ENCODE data around the gene SPECC1. TPM values are rescaled to one million over a fixed set of nuclear protein-coding genes. Genes with fewer than 3 reads are reported as not detected.
A peak's percentile ranks its signal among the peaks of the same experiment; 100 is the strongest.

The SPECC1 gene
- total RNA-seq, 1 experiment from 2014 or later, result 46.4 TPM

DNA sequence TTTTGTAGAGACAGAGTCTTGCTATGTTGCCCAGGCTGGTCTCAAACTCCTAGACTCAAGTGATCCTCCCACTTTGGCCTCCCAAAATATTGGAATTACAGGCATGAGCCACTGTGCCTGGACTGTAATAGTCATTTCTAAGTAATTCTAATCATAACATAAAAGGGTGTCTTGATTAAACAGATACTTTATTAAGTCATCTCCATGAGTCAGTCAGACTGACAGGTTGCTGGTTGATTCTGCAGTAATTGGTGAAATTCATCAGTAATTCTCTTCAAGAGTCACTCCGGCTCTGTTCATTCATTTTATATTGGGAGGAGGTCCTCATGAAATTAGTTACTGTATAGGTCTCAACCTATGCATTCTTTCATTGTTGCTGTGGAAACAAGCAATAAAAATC is 85.6 kb downstream of the SPECC1 start:
- Histone ChIP-seq H3K36me3 (ENCODE audit: low read depth, low read length) (no peaks in the 10 kb centered on the region), H4K20me1 (ENCODE audit: low read length) (no peaks in the 10 kb centered on the region), H3K9me2 (replicated peaks; ENCODE audit: low read length) (no peaks in the 10 kb centered on the region), H3K27me3 (ENCODE audit: low read length) (no peaks in the 10 kb centered on the region), H2AFZ (ENCODE audit: low read length) (no peak overlapping the region), H3F3A (ENCODE audit: low read length, unreplicated experiment) (no peaks in the 10 kb centered on the region), H3K79me2 (ENCODE audit: low read length) (no peaks in the 10 kb centered on the region), H3K9ac (ENCODE audit: low read length) (no peak overlapping the region), H3K27ac (ENCODE audit: low read length) (no peak overlapping the region), H3K4me3 (ENCODE audit: low read length) (no peak overlapping the region), H3K9me3 (ENCODE audit: low read length) (no peaks in the 10 kb centered on the region), H3K4me2 (ENCODE audit: low read length) (no peak overlapping the region), H3K4me1 (ENCODE audit: insufficient read depth, low read length) (peaks cover 6% of the 10 kb centered on the region; the same call in 1 of the 2 replicates)
- ChIA-PET CTCF (interaction anchor here (0.6 to 1.3 kb wide), 2 partner anchors 85 to 308 kb away, joined by 5 to 7 read pairs; partner anchors contain the start of gene SPECC1), POLR2A (ENCODE audit: unreplicated experiment) (no interaction called here)
- DNase-seq, result no peak
- BruUV-seq (replicated peaks), result no TSS peak
- TF ChIP-seq EZH2 (IDR thresholded peaks at IDR 0.05; ENCODE audit: low read length, unreplicated experiment) (no peak), EZH2phosphoT487 (IDR thresholded peaks at IDR 0.05; ENCODE audit: borderline replicate concordance, low read length) (no peak)
- TF ChIP-seq, protein P1, sequence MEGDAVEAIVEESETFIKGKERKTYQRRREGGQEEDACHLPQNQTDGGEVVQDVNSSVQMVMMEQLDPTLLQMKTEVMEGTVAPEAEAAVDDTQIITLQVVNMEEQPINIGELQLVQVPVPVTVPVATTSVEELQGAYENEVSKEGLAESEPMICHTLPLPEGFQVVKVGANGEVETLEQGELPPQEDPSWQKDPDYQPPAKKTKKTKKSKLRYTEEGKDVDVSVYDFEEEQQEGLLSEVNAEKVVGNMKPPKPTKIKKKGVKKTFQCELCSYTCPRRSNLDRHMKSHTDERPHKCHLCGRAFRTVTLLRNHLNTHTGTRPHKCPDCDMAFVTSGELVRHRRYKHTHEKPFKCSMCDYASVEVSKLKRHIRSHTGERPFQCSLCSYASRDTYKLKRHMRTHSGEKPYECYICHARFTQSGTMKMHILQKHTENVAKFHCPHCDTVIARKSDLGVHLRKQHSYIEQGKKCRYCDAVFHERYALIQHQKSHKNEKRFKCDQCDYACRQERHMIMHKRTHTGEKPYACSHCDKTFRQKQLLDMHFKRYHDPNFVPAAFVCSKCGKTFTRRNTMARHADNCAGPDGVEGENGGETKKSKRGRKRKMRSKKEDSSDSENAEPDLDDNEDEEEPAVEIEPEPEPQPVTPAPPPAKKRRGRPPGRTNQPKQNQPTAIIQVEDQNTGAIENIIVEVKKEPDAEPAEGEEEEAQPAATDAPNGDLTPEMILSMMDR (conservative IDR thresholded peaks at IDR 0.05; ENCODE audit: low read depth, low read length), result no peak
- peak; percentile 24; the same call in 1 of the 2 replicates for ATAC-seq
- intact Hi-C loops (cut with micrococcal nuclease), result loop anchor here (1.0 kb wide), 1 partner anchor 84 kb away; no protein-coding TSS in a partner anchor

DNA sequence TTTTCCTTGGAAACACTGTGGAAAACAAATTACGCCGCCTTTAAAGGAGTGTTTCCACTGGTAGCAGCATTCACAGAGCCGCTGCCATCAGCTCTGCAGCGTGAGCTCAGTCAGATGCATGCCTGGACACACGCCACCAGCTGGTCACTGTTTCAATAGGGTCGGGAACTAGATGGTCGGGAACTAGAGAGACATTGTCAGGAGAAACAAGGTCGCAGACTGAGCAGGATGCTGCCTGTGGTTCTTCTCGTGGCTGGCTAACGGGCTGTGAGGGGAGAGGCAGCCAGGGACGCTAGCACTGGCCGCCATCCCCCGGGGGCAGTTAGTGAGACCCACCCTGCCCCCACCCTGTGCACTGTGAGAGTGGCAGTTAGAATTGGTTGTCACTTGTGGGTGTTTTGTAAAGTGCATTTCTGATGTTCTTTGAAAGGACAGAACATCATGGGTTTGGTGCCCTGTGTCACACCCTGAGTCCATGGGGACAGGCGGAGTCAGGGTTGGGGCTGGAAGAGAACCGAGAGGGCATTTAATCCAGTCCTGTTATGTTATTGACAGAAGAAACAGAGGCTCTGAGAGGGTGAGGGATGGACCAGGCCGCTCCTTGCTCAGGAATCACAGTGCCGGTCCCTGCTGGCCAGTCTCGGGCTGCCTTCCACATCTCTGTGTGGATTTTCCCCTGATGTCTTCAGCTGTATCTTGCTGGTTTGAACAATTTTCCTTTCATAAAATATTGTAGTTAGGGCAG is 86.3 kb downstream of the SPECC1 start:
- H2AFZ ChIP-seq (ENCODE audit: low read length), result no peak overlapping the region
- no peaks in the 10 kb centered on the region for H3K9me3 ChIP-seq (ENCODE audit: low read length)
- intact Hi-C loops (cut with micrococcal nuclease), result loop anchor here (1.0 kb wide), 1 partner anchor 85 kb away; no protein-coding TSS in a partner anchor
- no peak overlapping the region for H3K4me3 ChIP-seq (ENCODE audit: low read length)
- ATAC-seq, result peak; percentile 75
- DNase-seq, result peak; percentile 63
- H3K27ac ChIP-seq (ENCODE audit: low read length), result no peak overlapping the region
- no TSS peak for BruUV-seq (replicated peaks)
- no peak overlapping the region for H3K9ac ChIP-seq (ENCODE audit: low read length)
- TF ChIP-seq, protein P1 (conservative IDR thresholded peaks at IDR 0.05; ENCODE audit: low read depth, low read length), result peak; percentile 62
- no peak for TF ChIP-seq EZH2 (IDR thresholded peaks at IDR 0.05; ENCODE audit: low read length, unreplicated experiment)
- ChIA-PET POLR2A (ENCODE audit: unreplicated experiment) (no interaction called here), CTCF (interaction anchor here (0.6 to 1.3 kb wide), 2 partner anchors 86 to 308 kb away, joined by 5 to 7 read pairs; partner anchors contain the start of gene SPECC1)
- no peaks in the 10 kb centered on the region for H3K79me2 ChIP-seq (ENCODE audit: low read length)
- no peaks in the 10 kb centered on the region for H3K27me3 ChIP-seq (ENCODE audit: low read length)
- H3F3A ChIP-seq (ENCODE audit: low read length, unreplicated experiment), result no peaks in the 10 kb centered on the region
- no peaks in the 10 kb centered on the region for H3K36me3 ChIP-seq (ENCODE audit: low read depth, low read length)
- no peaks in the 10 kb centered on the region for H3K9me2 ChIP-seq (replicated peaks; ENCODE audit: low read length)
- H4K20me1 ChIP-seq (ENCODE audit: low read length), result no peaks in the 10 kb centered on the region
- H3K4me1 ChIP-seq (ENCODE audit: insufficient read depth, low read length), result peaks cover 6% of the 10 kb centered on the region; the same call in 1 of the 2 replicates
- H3K4me2 ChIP-seq (ENCODE audit: low read length), result no peak overlapping the region

DNA sequence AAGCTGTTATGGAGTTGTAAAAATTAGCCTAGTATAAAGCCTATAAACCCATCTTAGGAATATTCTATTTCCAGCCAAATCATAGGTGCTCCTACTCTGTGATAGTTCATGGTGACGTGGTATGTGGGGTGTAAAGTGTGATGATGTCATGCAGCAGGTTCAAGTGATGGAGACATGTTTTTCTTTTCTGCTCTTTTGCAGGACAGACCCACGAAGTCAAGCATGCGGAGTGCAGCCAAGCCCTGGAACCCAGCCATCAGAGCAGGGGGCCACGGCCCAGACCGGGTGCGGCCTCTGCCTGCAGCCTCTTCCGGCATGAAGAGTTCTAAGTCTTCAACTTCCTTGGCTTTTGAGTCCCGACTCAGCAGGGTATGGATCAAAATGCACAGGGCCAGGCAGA is 87.3 kb downstream of the SPECC1 start:
- no peaks in the 10 kb centered on the region for H3K79me2 ChIP-seq (ENCODE audit: low read length)
- ATAC-seq (no peak), DNase-seq (no peak)
- H3K4me3 ChIP-seq (ENCODE audit: low read length), result no peak overlapping the region
- POLR2A ChIA-PET (ENCODE audit: unreplicated experiment), result no interaction called here
- BruUV-seq (replicated peaks), result no TSS peak
- no peaks in the 10 kb centered on the region for H3F3A ChIP-seq (ENCODE audit: low read length, unreplicated experiment)
- no peak overlapping the region for H3K9ac ChIP-seq (ENCODE audit: low read length)
- H2AFZ ChIP-seq (ENCODE audit: low read length), result no peak overlapping the region
- intact Hi-C loops (cut with micrococcal nuclease), result no loop called here
- H3K27ac ChIP-seq (ENCODE audit: low read length), result no peak overlapping the region
- no peaks in the 10 kb centered on the region for H3K27me3 ChIP-seq (ENCODE audit: low read length)
- no peaks in the 10 kb centered on the region for H4K20me1 ChIP-seq (ENCODE audit: low read length)
- H3K9me3 ChIP-seq (ENCODE audit: low read length), result no peaks in the 10 kb centered on the region
- H3K4me2 ChIP-seq (ENCODE audit: low read length), result no peak overlapping the region
- H3K36me3 ChIP-seq (ENCODE audit: low read depth, low read length), result no peaks in the 10 kb centered on the region
- TF ChIP-seq, protein P1 (conservative IDR thresholded peaks at IDR 0.05; ENCODE audit: low read depth, low read length), result no peak
- TF ChIP-seq EZH2phosphoT487 (IDR thresholded peaks at IDR 0.05; ENCODE audit: borderline replicate concordance, low read length) (no peak), EZH2 (IDR thresholded peaks at IDR 0.05; ENCODE audit: low read length, unreplicated experiment) (no peak)
- H3K4me1 ChIP-seq (ENCODE audit: insufficient read depth, low read length), result peaks cover 6% of the 10 kb centered on the region; the same call in 1 of the 2 replicates
- H3K9me2 ChIP-seq (replicated peaks; ENCODE audit: low read length), result no peaks in the 10 kb centered on the region
- CTCF ChIA-PET, result no interaction called here

All from PC-3 (cell line).